Ishikawa (cell line): ENCODE measurements around the gene TMEM198.

Experiments used
- CEBPB ChIP-seq: IDR thresholded peaks from 2 replicates; pipeline ENCODE4 v1.6.1; 2012
- CREB1 ChIP-seq: IDR thresholded peaks from 2 replicates; pipeline ENCODE4 v1.6.1; 2012; ENCODE audit warnings: low read depth
- EGR1 ChIP-seq: IDR thresholded peaks from 2 replicates; pipeline ENCODE4 v1.6.1; 2012
- EP300 ChIP-seq: IDR thresholded peaks from 2 replicates; pipeline ENCODE4 v1.6.1; 2012; ENCODE audit warnings: borderline replicate concordance
- FOXM1 ChIP-seq: IDR thresholded peaks from 2 replicates; pipeline ENCODE4 v1.6.1; 2012; ENCODE audit warnings: low read depth, borderline replicate concordance
- MAX ChIP-seq: IDR thresholded peaks from 2 replicates; pipeline ENCODE4 v1.6.1; 2012
- NFIC ChIP-seq: IDR thresholded peaks from 2 replicates; pipeline ENCODE4 v1.6.1; 2012
- RAD21 ChIP-seq: IDR thresholded peaks from 2 replicates; pipeline ENCODE4 v1.6.1; 2012; ENCODE audit warnings: low read depth
- TAF1 ChIP-seq: IDR thresholded peaks from 2 replicates; pipeline ENCODE4 v1.6.1; 2012; ENCODE audit warnings: low read depth, mild to moderate bottlenecking
- TCF12 ChIP-seq: IDR thresholded peaks from 2 replicates; pipeline ENCODE4 v1.6.1; 2012; ENCODE audit warnings: low read depth
- TEAD4 ChIP-seq: IDR thresholded peaks from 2 replicates; pipeline ENCODE4 v1.6.1; 2012
- YY1 ChIP-seq: IDR thresholded peaks from 2 replicates; pipeline ENCODE4 v1.6.1; 2012; ENCODE audit warnings: low read depth
- ZBTB7A ChIP-seq: IDR thresholded peaks from 2 replicates; pipeline ENCODE4 v1.6.1; 2012; ENCODE audit warnings: low read depth
- TF ChIP-seq, protein P1 (sequence below): IDR thresholded peaks from 2 replicates; pipeline ENCODE4 v1.6.1; 2012
- TF ChIP-seq, protein P2 (sequence below): IDR thresholded peaks from 2 replicates; pipeline ENCODE4 v1.6.1; 2012; ENCODE audit warnings: low read depth, mild to moderate bottlenecking

The TMEM198 gene

GRCh38 chr2:219517954-219518778, 25.7 kb upstream of the TMEM198 start:
- TF ChIP-seq EP300 (no peak), TCF12 (no peak), EGR1 (no peak)

GRCh38 chr2:219519526-219519916, 24.3 kb upstream of the TMEM198 start:
- TF ChIP-seq, protein P1, sequence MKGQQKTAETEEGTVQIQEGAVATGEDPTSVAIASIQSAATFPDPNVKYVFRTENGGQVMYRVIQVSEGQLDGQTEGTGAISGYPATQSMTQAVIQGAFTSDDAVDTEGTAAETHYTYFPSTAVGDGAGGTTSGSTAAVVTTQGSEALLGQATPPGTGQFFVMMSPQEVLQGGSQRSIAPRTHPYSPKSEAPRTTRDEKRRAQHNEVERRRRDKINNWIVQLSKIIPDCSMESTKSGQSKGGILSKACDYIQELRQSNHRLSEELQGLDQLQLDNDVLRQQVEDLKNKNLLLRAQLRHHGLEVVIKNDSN, result no peak
- no peak for TF ChIP-seq TCF12
- no peak for TF ChIP-seq CEBPB
- TF ChIP-seq, protein P2, sequence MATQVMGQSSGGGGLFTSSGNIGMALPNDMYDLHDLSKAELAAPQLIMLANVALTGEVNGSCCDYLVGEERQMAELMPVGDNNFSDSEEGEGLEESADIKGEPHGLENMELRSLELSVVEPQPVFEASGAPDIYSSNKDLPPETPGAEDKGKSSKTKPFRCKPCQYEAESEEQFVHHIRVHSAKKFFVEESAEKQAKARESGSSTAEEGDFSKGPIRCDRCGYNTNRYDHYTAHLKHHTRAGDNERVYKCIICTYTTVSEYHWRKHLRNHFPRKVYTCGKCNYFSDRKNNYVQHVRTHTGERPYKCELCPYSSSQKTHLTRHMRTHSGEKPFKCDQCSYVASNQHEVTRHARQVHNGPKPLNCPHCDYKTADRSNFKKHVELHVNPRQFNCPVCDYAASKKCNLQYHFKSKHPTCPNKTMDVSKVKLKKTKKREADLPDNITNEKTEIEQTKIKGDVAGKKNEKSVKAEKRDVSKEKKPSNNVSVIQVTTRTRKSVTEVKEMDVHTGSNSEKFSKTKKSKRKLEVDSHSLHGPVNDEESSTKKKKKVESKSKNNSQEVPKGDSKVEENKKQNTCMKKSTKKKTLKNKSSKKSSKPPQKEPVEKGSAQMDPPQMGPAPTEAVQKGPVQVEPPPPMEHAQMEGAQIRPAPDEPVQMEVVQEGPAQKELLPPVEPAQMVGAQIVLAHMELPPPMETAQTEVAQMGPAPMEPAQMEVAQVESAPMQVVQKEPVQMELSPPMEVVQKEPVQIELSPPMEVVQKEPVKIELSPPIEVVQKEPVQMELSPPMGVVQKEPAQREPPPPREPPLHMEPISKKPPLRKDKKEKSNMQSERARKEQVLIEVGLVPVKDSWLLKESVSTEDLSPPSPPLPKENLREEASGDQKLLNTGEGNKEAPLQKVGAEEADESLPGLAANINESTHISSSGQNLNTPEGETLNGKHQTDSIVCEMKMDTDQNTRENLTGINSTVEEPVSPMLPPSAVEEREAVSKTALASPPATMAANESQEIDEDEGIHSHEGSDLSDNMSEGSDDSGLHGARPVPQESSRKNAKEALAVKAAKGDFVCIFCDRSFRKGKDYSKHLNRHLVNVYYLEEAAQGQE, result peak; percentile 35; the same call in 1 of the 2 replicates
- no peak for TF ChIP-seq NFIC
- no peak for TF ChIP-seq RAD21
- no peak for TF ChIP-seq FOXM1
- TF ChIP-seq EP300, result no peak

DNA sequence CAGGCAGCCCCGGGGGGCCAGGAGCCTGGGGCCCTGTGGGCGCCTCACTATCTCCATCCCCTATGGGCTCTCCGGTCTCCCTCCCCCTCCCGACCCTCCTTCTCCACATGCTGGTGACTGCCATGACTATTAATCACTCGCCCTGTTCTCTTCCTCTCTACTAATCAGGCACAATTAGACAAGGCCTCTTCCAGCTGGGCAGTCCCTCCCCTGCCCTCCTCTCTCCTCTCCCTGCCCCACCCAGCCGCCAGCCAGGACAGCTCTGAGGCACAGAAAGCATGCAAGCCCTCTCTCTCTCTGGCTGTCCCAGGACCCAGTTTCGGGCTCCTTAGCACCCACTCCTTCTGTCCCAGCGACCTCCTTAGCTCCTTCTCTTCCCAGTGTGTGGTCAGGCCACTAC, 23.7 kb upstream of the TMEM198 start:
- TF ChIP-seq FOXM1 (no peak), EP300 (no peak), TEAD4 (no peak)
- TF ChIP-seq, protein P1, result no peak

- 0 out of 2 replicates have a peak, but pooled peaks have one; percentile 25 for TF ChIP-seq MAX
- TF ChIP-seq EGR1, result no peak
- TF ChIP-seq, protein P1, result no peak
- TF ChIP-seq EP300, result no peak
- no peak for TF ChIP-seq TAF1
- peak; percentile 82 for TF ChIP-seq ZBTB7A
- TF ChIP-seq FOXM1, result no peak
- TF ChIP-seq CREB1, result no peak
- TF ChIP-seq, protein P2, result no peak
- TF ChIP-seq CEBPB, result no peak
- TF ChIP-seq NFIC, result no peak
- TF ChIP-seq RAD21, result peak; percentile 59
- TF ChIP-seq TCF12, result no peak
- no peak for TF ChIP-seq YY1
- TF ChIP-seq TEAD4, result 0 out of 2 replicates have a peak, but pooled peaks have one; percentile 16
Observed at GRCh38 chr2:219521066-219521880, 22.6 kb upstream of the TMEM198 start.

GRCh38 chr2:219522111-219523030, 21.5 kb upstream of the TMEM198 start:
- TF ChIP-seq ZBTB7A (no peak), TCF12 (no peak), CEBPB (no peak), YY1 (no peak), MAX (no peak), FOXM1 (no peak), TEAD4 (no peak), TAF1 (no peak), RAD21 (no peak), NFIC (no peak), EP300 (no peak), CREB1 (no peak), EGR1 (no peak)
- TF ChIP-seq, protein P2, result no peak
- TF ChIP-seq, protein P1, result no peak
